HepG2 (cell line): Measurements from ENCODE around the gene MON1A. TPM values are rescaled to one million over a fixed set of nuclear protein-coding genes. Genes with fewer than 3 reads are reported as not detected.

Source experiments
- ATAC-seq: fragments of 200-7000 bp; cut with Tn5 transposase; 3 replicates; pipeline ENCODE4 v1.9.1; 2020; ENCODE audit warnings: mild to moderate bottlenecking, moderate library complexity
- BruUV-seq: library from RNA; stranded (reverse); fragments of 400-500 nt; replicated peaks from 2 replicates; lab custom pipeline; 2021; lab: Mats Ljungman, UMichigan
- CTCF ChIA-PET: fragments of 300-600 bp; formaldehyde crosslinking; extraction: SDS; loops from one replicate; lab custom pipeline; 2021; ENCODE audit warnings: low total read pairs, inconsistent platforms, low intra/inter-chr PET ratio; lab: Yijun Ruan, JAX
- POLR2A ChIA-PET: fragments of 350-600 bp; sonication (Branson Sonifier 250); formaldehyde crosslinking; loops from one replicate; lab custom pipeline; 2020; ENCODE audit warnings: antibody characterized with exemption, inconsistent platforms; lab: Yijun Ruan, JAX
- DNase-seq: peaks from one replicate; pipeline ENCODE4 v3.0.0-alpha.2; 2015; ENCODE audit warnings: low spot score
- FAIRE-seq: peaks from 3 replicates; lab custom pipeline; 2011; peaks lifted over from hg19 to GRCh38; lab: Jason Lieb, UNC
- H2AFZ ChIP-seq: one replicate; pipeline ENCODE4 v1.6.1; 2011; ENCODE audit warnings: low read length, inconsistent platforms
- H3K27ac ChIP-seq: fragments of 300-600 bp; 3 replicates; pipeline ENCODE4 v1.8.0; 2011; ENCODE audit warnings: mixed run types, mild to moderate bottlenecking, mixed read lengths, low read length, inconsistent platforms; ENCODE audit not compliant: insufficient read depth; ENCODE audit errors: extremely low read length
- H3K27me3 ChIP-seq, 2 experiments: fragments of 200-600 bp in 1 of 2; 2 replicates in 1 of 2; 3 replicates in 1 of 2; pipeline versions ENCODE4 v1.6.0 to v1.8.0; 2011; ENCODE audit warnings: low read length in 2 of 2, mild to moderate bottlenecking in 2 of 2, moderate library complexity in 2 of 2, inconsistent platforms in 1 of 2; ENCODE audit not compliant: insufficient read depth in 2 of 2, control insufficient read depth in 1 of 2
- H3K36me3 ChIP-seq, 2 experiments: fragments of 200-600 bp in 1 of 2; replicated peaks in 1 of 2; 2 replicates in 1 of 2; 3 replicates in 1 of 2; pipeline versions ENCODE4 v1.5.1 to v1.8.0; 2011; ENCODE audit warnings: low read length in 2 of 2, inconsistent platforms in 1 of 2; ENCODE audit not compliant: insufficient read depth in 2 of 2, control insufficient read depth in 1 of 2
- H3K4me1 ChIP-seq: 2 replicates; pipeline ENCODE4 v1.5.1; 2012; ENCODE audit warnings: low read length, inconsistent platforms; ENCODE audit not compliant: insufficient read depth
- H3K4me2 ChIP-seq: 2 replicates; pipeline ENCODE4 v1.6.0; 2011; ENCODE audit warnings: low read depth, low read length, inconsistent platforms
- H3K4me3 ChIP-seq, 3 experiments: fragments of 200-600 bp in 1 of 3; sonication (generic), shearing (Covaris generic) in 1 of 3; replicated peaks in 1 of 3; 2 replicates each; pipeline ENCODE4 v1.5.1; 2011 to 2016; ENCODE audit warnings: low read length in 3 of 3, inconsistent platforms in 2 of 3, low read depth in 2 of 3, mild to moderate bottlenecking in 2 of 3, control low read depth in 1 of 3, mixed read lengths in 1 of 3; ENCODE audit not compliant: insufficient read depth in 1 of 3
- H3K79me2 ChIP-seq: one replicate; pipeline ENCODE4 v1.6.1; 2011; ENCODE audit warnings: low read length, inconsistent platforms; ENCODE audit not compliant: insufficient read depth
- H3K9ac ChIP-seq: 2 replicates; pipeline ENCODE4 v1.6.0; 2011; ENCODE audit warnings: mild to moderate bottlenecking, low read depth, low read length, inconsistent platforms; ENCODE audit not compliant: insufficient read depth
- H3K9me3 ChIP-seq: 2 replicates; pipeline ENCODE4 v1.5.1; 2012; ENCODE audit warnings: mild to moderate bottlenecking, low read length
- H4K20me1 ChIP-seq: 2 replicates; pipeline ENCODE4 v1.6.0; 2011; ENCODE audit warnings: inconsistent platforms, mild to moderate bottlenecking, low read length, moderate library complexity; ENCODE audit not compliant: insufficient read depth
- BCL6 ChIP-seq: IDR thresholded peaks from 2 replicates; pipeline ENCODE4 v1.6.1; 2016; ENCODE audit warnings: missing genetic modification reagents, missing compliant biosample characterization
- HDAC2 ChIP-seq: sonication (generic); formaldehyde crosslinking; IDR thresholded peaks from 2 replicates; pipeline ENCODE4 v1.4.0; 2020; ENCODE audit warnings: missing genetic modification reagents
- HMGA1 ChIP-seq: sonication (generic); formaldehyde crosslinking; conservative IDR thresholded peaks from 2 replicates; pipeline ENCODE4 v1.4.0; 2020; ENCODE audit warnings: missing genetic modification reagents
- IRF9 ChIP-seq: sonication (generic); formaldehyde crosslinking; IDR thresholded peaks from 2 replicates; pipeline ENCODE4 v1.8.0; 2022; ENCODE audit warnings: missing genetic modification reagents, mild to moderate bottlenecking, borderline replicate concordance
- KDM2A ChIP-seq: sonication (generic); formaldehyde crosslinking; IDR thresholded peaks from 2 replicates; pipeline ENCODE4 v1.4.0; 2020; ENCODE audit warnings: low read depth, missing genetic modification reagents, borderline replicate concordance
- PATZ1 ChIP-seq: sonication (generic); formaldehyde crosslinking; IDR thresholded peaks from 2 replicates; pipeline ENCODE4 v1.4.0; 2020; ENCODE audit warnings: missing genetic modification reagents
- PCBP1 ChIP-seq: fragments of 200-400 bp; formaldehyde crosslinking; IDR thresholded peaks from 2 replicates; pipeline ENCODE4 v1.6.1; 2017; ENCODE audit warnings: mild to moderate bottlenecking, low read depth, low read length, borderline replicate concordance
- SAP130 ChIP-seq: IDR thresholded peaks from 2 replicates; pipeline ENCODE4 v1.6.1; 2016; ENCODE audit warnings: low read depth
- THAP9 ChIP-seq: sonication (generic); formaldehyde crosslinking; IDR thresholded peaks from 2 replicates; pipeline ENCODE4; 2020; ENCODE audit warnings: missing genetic modification reagents, mild to moderate bottlenecking, borderline replicate concordance
- ZNF101 ChIP-seq: sonication (generic); formaldehyde crosslinking; IDR thresholded peaks from 2 replicates; pipeline ENCODE4 v1.4.0; 2020; ENCODE audit warnings: mild to moderate bottlenecking, low read depth, missing genetic modification reagents, borderline replicate concordance
- ZNF12 ChIP-seq: sonication (generic); formaldehyde crosslinking; IDR thresholded peaks from 2 replicates; pipeline ENCODE4 v1.5.0; 2020; ENCODE audit warnings: missing genetic modification reagents
- ZNF121 ChIP-seq: sonication (generic); formaldehyde crosslinking; IDR thresholded peaks from 2 replicates; pipeline ENCODE4 v1.5.0; 2020; ENCODE audit warnings: mild to moderate bottlenecking, missing genetic modification reagents
- ZNF282 ChIP-seq: fragments of 450-650 bp; IDR thresholded peaks from 2 replicates; pipeline ENCODE4 v1.6.1; 2018; ENCODE audit not compliant: partially characterized antibody
- ZNF740 ChIP-seq: sonication (generic); formaldehyde crosslinking; IDR thresholded peaks from 2 replicates; pipeline ENCODE4 v1.4.0; 2020; ENCODE audit warnings: missing genetic modification reagents
- ZSCAN9 ChIP-seq: IDR thresholded peaks from 2 replicates; pipeline ENCODE4 v1.6.1; 2016; ENCODE audit warnings: borderline replicate concordance
- WGBS: methylation state at CpG from one replicate; pipeline ENCODE4 v1.1.6; 2017; ENCODE audit warnings: low lambda C conversion rate; 5-methylcytosine and 5-hydroxymethylcytosine counted together
- in situ Hi-C: cut with HindIII; loops from 2 replicates; pipeline ENCODE4 v1.10.0; 2017; ENCODE audit warnings: low pct_unique_long_range_greater_than_20kb; ENCODE audit not compliant: extremely low pct_ligation_motif_present
- intact Hi-C: fragments of 100-400 bp; cut with micrococcal nuclease; formaldehyde crosslinking; loops from one replicate; pipeline ENCODE4 v1.10.0; 2022; ENCODE audit not compliant: unreplicated experiment
- polyA plus RNA-seq, 8 experiments: library from polyadenylated mRNA; depleted of rRNA in 3 of 8; stranded (reverse) in 7 of 8; unstranded in 1 of 8; fragments of >200 nt; fragmentation: Illumina TruSeq in 4 of 8; extraction: Trizol in 4 of 8; gene quantifications; 2 replicates each; pipeline versions ENCODE4 v1.2.1 to v1.2.3, GENCODE V29; 2011 to 2016; ENCODE audit warnings: low read depth in 4 of 8, missing spikeins in 1 of 8, mixed read lengths in 1 of 8; ENCODE audit not compliant: insufficient read depth in 1 of 8
- total RNA-seq, 5 experiments: library from RNA; depleted of rRNA; stranded (reverse); fragments of >200 nt; fragmentation: Illumina TruSeq; extraction: Trizol; gene quantifications; 2 replicates each; pipeline ENCODE4 v1.2.3, GENCODE V29; 2016; ENCODE audit warnings: low read depth in 1 of 5

Gene MON1A
- total and polyA plus RNA-seq, 2 of the 13 experiments (the other 11 are each of a cell fraction or from before 2014, with no cell fraction given), result 4.6 to 9.0 TPM

- intact Hi-C loops, result loop anchor here (1.0 to 2.0 kb wide), 3 partner anchors 61 to 203 kb away; no protein-coding TSS in a partner anchor
- peak overlapping the region; percentile 48 for H2AFZ ChIP-seq
- no peak overlapping the region for H3K27ac ChIP-seq
- H3K36me3 ChIP-seq, result no peaks in the 10 kb centered on the region; a peak in 1 of 5 replicates
- no peaks in the 10 kb centered on the region for H3K9me3 ChIP-seq
- no peaks in the 10 kb centered on the region for H3K27me3 ChIP-seq
- H3K4me3 ChIP-seq, result peak overlapping the region; percentile 8 to 40 (median 39); a peak in 5 of 6 replicates
- POLR2A ChIA-PET, result no interaction called here
- CTCF ChIA-PET, result interaction anchor here (1.3 to 1.9 kb wide), 4 partner anchors 65 to 202 kb away, joined by 4 to 8 read pairs (median 6); partner anchors contain the start of gene INKA1
- no peaks in the 10 kb centered on the region for H4K20me1 ChIP-seq
- no TSS peak for BruUV-seq
- peaks cover 23% of the 10 kb centered on the region for H3K4me1 ChIP-seq
- in situ Hi-C loops, result loop anchor here (5.0 to 10.0 kb wide), 3 partner anchors 64 to 204 kb away; partner anchors contain the start of gene INKA1
- H3K9ac ChIP-seq, result no peak overlapping the region
- peak; percentile 75 for ATAC-seq
- no peaks in the 10 kb centered on the region for H3K79me2 ChIP-seq
- H3K4me2 ChIP-seq, result peak overlapping the region; percentile 81
- WGBS, result 32% methylated on average over 8 of the region's 15 CpGs
- peak; percentile 33 for DNase-seq
- peak; percentile 42 for FAIRE-seq
- TF ChIP-seq IRF9 (CRISPR knock-in tag) (no peak), SAP130 (CRISPR knock-in tag) (peak; percentile 26), ZNF282 (no peak), ZNF101 (CRISPR knock-in tag) (no peak), ZNF121 (CRISPR knock-in tag) (no peak), PATZ1 (CRISPR knock-in tag) (peak; percentile 69), THAP9 (CRISPR knock-in tag) (peak; percentile 43; the same call in 1 of the 2 replicates), PCBP1 (no peak), HMGA1 (no peak), ZNF740 (0 out of 2 replicates have a peak, but pooled peaks have one; percentile 49), BCL6 (CRISPR knock-in tag) (no peak), ZNF12 (CRISPR knock-in tag) (0 out of 2 replicates have a peak, but pooled peaks have one; percentile 48), HDAC2 (CRISPR knock-in tag) (no peak), KDM2A (CRISPR knock-in tag) (0 out of 2 replicates have a peak, but pooled peaks have one; percentile 23), ZSCAN9 (CRISPR knock-in tag) (no peak)
These were observed 23.4 kb downstream of the MON1A start for GRCh38 chr3:49906073-49906743.
